ENCODE results near the gene NCSTN. TPM values are rescaled to one million over a fixed set of nuclear protein-coding genes. Genes with fewer than 3 reads are reported as not detected.

Gene NCSTN
- total RNA-seq, 1 experiment from 2014 or later, result 35.2 TPM

DNA sequence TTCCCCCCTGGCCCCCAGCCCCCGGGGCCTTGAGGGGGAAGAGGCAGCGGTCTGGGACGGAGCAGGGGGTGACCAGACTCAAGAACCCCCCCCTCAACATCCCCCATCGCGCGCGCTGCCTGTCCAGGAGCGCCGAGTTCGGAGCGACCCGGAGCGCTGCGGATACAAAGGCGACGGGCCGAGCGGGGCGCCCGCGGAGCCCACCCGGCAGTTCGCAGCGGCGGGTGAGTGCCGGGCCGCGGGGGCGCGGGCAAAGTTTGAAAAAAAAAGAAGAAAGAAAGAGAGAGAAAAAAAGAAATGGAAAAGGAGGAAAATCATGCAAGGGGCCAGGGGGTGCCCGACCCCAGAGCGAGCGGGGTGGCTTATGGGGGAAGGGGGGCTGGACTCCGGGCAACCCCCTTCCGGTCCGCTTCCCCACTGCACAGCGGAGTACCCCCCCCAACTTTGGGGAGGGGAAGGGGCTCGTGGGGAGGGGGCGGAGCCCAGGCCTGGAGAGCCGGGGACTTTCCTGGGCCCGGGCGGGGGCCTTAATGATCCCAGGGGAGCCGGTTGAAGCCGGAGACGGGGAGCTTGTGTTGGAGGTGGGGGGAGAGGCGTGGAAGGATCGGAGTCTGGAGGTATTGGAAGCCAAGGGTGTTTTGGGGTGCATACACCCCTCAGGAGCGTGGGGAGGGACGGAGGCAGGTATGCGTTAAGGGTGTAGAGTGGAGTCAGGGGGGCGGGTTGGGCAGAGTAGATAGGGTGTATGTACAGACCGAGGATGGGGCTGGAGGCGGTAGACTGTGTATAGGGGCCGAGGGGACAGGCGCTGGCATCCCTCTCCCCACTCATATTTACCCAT is 57.7 kb downstream of the NCSTN start:
- in situ Hi-C loops (cut with HindIII; ENCODE audit: low sequenced_read_pairs), result no loop called here
- no peak for DNase-seq (ENCODE audit: low spot score)

DNA sequence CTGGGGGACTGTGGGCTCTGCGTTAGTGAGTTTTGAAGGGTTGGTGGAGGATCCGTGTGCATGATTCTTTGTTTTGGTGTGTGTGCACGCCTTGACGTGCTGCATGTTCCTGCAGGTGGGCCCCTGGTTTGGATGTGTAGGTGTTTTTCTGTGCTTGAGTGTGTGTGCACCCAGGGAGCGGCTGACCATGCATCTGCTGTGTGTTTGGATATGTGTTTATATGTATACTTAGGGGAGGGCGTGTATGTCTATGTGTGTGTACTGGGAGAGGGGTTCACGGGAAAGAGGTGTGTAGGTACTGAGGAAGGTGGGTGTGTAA is 58.3 kb downstream of the NCSTN start:
- in situ Hi-C loops (cut with HindIII; ENCODE audit: low sequenced_read_pairs), result no loop called here
- DNase-seq (ENCODE audit: low spot score), result peak; percentile 51

- in situ Hi-C loops (cut with HindIII; ENCODE audit: low sequenced_read_pairs), result no loop called here
- peak; percentile 44 for DNase-seq (ENCODE audit: low spot score)
Observed at GRCh38 chr1:160402001-160402795, 59.0 kb downstream of the NCSTN start.

DNA sequence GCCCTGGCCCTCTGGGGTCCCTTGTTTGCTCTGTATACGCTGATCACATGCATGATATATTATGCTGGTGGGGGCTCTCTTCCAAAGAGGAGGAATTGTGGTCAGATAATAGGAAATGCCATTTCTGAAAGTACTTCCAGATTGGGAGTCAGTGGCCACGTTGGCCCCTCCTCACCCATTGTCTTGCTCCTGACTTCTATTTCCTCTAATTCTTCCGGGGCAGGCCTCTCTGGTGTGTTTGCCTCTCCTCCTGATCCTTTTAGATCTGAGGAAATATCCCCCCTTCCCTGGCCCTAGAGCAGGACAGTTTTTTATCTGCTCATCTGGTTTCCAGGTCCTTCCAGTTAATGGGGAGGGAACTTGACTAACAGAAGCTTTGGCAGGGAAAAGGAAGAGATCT is 60.1 kb downstream of the NCSTN start:
- no peak for DNase-seq (ENCODE audit: low spot score)
- in situ Hi-C loops (cut with HindIII; ENCODE audit: low sequenced_read_pairs), result no loop called here

DNA sequence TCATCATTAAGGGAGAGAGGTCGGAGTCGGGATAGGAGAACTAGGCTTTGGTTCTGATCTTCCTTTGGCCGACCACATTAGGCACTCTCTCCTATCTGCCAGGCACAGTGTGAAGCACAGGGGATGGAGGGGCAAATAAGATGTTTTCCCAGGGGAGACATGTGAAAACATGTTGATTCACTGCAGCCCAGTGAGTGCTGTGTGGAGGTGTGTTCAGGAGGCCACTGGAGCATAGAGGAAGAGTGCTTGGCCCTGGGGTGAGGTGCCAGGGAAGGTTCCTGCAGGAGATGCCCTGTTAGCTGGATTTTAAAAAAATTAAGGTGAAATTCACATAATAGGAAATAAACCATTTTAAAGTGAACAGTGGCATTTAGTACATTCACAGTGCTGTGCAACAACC is 60.9 kb downstream of the NCSTN start:
- DNase-seq (ENCODE audit: low spot score), result no peak
- in situ Hi-C loops (cut with HindIII; ENCODE audit: low sequenced_read_pairs), result no loop called here

GRCh38 chr1:160405331-160405877 is 62.2 kb downstream of the NCSTN start:
- in situ Hi-C loops (cut with HindIII; ENCODE audit: low sequenced_read_pairs), result no loop called here
- no peak for DNase-seq (ENCODE audit: low spot score)

- in situ Hi-C loops (cut with HindIII; ENCODE audit: low sequenced_read_pairs), result no loop called here
- DNase-seq (ENCODE audit: low spot score), result no peak
Observed at GRCh38 chr1:160406131-160406968, 63.2 kb downstream of the NCSTN start.

DNA sequence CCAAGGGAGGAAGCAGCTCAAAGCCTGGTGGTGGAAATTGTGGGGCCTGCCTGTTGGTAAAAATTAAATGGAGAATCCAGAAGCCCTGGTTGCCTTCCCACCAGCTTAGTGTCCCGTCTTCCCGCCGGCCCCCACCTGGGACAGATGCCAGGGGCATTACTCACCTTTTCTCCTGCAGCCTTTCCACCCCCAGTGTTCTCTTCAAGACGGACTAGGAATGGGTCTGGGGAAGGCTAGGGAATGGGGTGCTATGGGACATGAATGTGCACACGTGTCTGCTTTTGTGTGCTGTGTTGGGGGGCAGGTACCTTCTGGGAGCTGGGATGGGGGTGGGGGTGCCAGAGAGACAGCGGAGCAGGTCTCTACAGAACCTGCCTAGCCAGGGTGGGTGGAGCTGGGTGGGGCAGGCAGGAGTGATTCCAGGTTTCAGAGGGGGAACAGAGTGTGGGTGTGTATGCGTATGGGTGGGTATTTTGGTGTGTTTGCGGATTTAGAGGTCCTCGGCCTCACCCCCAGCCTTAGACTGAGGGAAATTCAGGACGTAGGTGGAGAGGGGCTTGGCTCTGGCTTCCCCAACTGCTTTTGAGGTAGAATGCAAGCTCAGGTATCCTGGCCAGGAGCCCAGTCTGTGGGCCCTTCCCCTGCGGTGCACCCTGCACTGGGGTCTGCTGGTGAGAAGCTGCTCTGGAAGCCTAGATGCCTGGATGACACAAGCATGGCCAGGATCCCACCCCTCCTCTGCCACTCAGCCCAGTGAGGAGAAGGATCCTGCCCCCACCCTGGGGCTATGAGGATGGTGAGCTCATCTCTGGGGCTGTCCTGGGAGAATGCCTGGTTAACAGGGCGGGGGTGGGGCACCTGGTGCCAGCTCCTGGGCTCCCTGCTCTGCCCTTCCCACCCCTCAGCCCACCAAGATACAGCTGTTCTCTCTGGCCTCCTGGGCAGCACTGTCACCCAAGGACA is 64.9 kb downstream of the NCSTN start:
- in situ Hi-C loops (cut with HindIII; ENCODE audit: low sequenced_read_pairs), result no loop called here

More for the DNA sequence above, 64.9 kb downstream of the NCSTN start:
- no peak for DNase-seq (ENCODE audit: low spot score)

Other genes with a start within 250 kb of the NCSTN start
- gene IGSF8, start 244.8 kb upstream of the NCSTN start, total RNA-seq (2014; rRNA removed; shearing (Covaris generic)), result 11.7 and 15.4 TPM in 2 replicates
- gene ATP1A2, start 227.6 kb upstream of the NCSTN start, total RNA-seq (2014; rRNA removed; shearing (Covaris generic)), result not detected in 2 replicates
- gene ATP1A4, start 191.8 kb upstream of the NCSTN start, total RNA-seq (2014; rRNA removed; shearing (Covaris generic)), result not detected in 2 replicates
- 0.71 TPM in 1 of 2 replicates, not detected in the other for gene CASQ1, start 152.8 kb upstream of the NCSTN start, total RNA-seq (2014; rRNA removed; shearing (Covaris generic))
- gene PEA15, start 138.0 kb upstream of the NCSTN start, total RNA-seq (2014; rRNA removed; shearing (Covaris generic)), result 42.2 and 72.2 TPM in 2 replicates
- 69.8 and 77.1 TPM in 2 replicates for gene DCAF8, start 80.8 kb upstream of the NCSTN start, total RNA-seq (2014; rRNA removed; shearing (Covaris generic))
- 49.8 and 50.0 TPM in 2 replicates for gene PEX19, start 58.2 kb upstream of the NCSTN start, total RNA-seq (2014; rRNA removed; shearing (Covaris generic))
- 73.2 and 73.6 TPM in 2 replicates for gene COPA, start 133 bp upstream of the NCSTN start, total RNA-seq (2014; rRNA removed; shearing (Covaris generic))
- gene NHLH1, start 23.7 kb downstream of the NCSTN start, total RNA-seq (2014; rRNA removed; shearing (Covaris generic)), result not detected in 2 replicates
- 1.0 and 3.0 TPM in 2 replicates for gene VANGL2, start 57.2 kb downstream of the NCSTN start, total RNA-seq (2014; rRNA removed; shearing (Covaris generic))
- not detected in 2 replicates for gene SLAMF6, start 179.9 kb downstream of the NCSTN start, total RNA-seq (2014; rRNA removed; shearing (Covaris generic))
- not detected in 2 replicates for gene CD84, start 236.1 kb downstream of the NCSTN start, total RNA-seq (2014; rRNA removed; shearing (Covaris generic))